Skeletal muscle cell (primary cell): ENCODE measurements around the gene ANP32A.

ENCODE experiments used
- DNase-seq: peaks from one replicate; pipeline ENCODE4 v3.0.0-alpha.2; 2010; ENCODE audit warnings: low read depth
- H3K4me3 ChIP-seq: 2 replicates; pipeline ENCODE4 v1.5.1; 2011; ENCODE audit warnings: low read depth, mild to moderate bottlenecking, control low read depth, low read length, moderate library complexity

Gene ANP32A

DNA sequence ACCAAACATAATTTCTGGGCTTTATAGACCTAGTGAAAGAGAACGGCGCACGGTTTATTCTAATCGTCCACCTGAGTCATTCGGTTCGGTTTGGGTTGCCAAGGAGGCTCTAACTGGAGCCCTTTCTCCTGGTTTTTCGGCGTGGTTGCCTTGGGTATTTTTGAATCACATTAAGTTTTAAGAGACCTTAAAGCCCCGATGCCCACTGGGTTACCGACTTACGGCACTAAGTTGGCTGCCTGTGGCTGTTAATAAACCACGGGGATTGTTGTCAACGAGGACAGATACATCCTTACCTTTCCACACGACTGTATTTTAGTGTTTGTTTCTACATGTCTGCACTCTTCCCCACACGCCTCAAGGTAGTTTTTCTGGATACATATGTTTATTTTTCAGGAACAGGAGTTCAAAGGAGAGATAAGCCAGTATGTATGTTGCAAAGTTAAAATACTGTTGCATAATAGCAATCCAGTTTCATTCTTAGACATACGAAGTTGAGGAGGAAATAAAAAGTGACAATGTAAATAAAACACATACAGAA is 1.2 kb upstream of the ANP32A start:
- no peak for DNase-seq
- peak overlapping the region; percentile 95 for H3K4me3 ChIP-seq

DNA sequence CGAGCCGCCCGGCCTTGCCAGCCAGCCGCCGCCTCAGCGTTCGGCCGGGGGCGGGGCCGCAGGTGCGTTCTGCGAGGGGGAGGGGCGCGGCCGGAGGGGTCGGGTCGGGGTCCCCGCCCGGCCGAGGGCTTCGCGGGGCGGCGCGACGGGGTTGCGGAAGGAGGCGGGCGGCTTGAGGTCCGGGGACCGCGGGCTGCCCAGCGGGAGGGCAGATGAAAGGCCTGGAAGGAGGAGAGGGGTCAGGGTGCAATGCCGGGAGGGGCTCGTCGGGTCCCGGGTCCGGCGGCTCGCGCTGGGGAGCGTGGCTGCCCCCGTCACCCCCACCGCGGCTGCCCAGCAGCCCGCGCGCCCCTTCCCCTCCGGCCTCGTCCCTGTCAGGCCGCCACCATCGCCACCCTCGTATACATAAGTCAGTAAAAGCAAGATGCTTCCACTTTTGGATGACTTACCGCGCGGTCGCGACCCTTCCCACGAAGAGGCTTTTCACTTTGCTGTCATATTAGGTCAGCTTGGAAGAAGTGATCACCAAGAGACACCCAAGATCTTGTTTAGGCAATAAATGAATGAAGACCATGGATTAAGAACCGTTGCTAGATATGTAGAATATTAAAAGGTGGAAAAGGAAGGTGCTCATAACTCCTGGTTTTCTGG is 620 bp upstream of the ANP32A start:
- DNase-seq: no peak
- H3K4me3 ChIP-seq: peak overlapping the region; percentile 95

DNA sequence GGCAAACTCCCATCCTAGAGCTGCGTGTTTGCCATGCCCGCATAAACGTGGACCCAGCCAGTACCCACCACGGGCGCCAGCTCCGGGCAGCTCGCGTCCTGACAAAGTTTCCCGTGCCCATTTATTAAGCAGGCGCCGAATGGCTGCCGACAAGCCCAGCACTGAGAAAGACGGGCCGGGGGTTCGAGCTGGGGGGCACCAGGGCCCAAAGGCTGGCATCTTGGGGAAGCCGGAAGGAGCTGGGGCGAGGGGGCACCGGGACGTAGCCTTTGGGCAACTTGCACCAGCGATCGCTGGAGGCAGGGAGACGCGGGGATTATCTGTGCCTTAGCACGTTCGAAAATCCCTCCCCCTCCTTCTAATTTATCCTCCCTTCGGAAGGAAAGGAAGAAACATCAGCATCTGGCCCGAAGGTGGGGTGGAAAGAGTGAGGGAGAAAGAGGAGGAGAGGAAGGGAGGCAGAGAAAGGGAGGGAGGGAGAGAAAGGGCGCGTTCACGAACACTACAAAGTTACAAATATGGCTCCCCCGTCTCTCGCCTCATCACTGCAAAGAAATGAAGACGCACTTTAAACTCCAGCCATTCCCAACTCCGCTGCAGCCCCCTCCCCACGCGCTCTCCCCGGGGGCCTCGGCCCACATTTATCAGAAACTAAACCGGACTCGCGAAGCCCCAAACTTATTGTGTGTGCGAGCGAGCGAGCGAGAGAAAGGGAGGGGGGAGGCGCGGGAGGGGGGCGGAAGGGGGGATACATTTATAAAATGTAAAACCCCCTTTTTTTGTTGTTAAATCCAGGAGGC is 1.0 kb downstream of the ANP32A start:
- peak overlapping the region; percentile 95 for H3K4me3 ChIP-seq
- DNase-seq: no peak

DNA sequence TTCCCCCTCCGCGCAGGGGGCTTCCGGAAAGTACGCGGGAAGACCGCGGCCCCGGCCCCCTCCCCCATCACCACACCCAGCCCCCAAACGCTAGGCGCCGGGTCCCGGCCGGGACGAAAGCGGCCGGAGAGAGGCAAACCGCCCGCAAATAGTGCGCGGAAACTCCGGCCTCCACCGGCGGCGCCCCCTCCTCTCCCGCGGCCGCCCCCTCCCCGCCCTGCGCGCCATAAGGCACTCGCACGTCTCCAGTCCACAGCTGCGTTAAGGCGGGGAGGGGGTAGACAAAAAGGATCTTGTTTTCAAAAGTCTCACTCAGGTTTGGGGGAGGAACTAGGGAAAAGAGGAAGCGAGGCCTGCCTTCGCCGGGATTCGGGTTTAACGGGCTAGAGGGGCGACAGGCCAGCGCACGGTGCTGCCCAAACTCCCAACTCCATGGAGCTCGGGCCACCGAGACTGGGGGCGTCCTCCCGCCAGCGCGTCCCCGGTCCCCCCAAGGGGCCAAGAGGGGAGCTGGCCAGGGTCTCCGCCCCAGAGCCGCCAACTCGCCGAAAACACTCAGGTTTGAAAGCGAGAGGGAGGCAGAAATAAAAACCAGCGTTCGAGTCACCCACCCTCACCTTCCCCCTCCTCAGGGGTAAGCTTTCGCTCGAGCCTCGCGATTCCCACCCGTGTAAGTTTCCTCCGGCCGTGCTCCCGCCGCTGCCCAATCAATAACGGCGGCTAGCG is 1.8 kb downstream of the ANP32A start:
- peak overlapping the region; percentile 95 for H3K4me3 ChIP-seq
- no peak for DNase-seq

DNA sequence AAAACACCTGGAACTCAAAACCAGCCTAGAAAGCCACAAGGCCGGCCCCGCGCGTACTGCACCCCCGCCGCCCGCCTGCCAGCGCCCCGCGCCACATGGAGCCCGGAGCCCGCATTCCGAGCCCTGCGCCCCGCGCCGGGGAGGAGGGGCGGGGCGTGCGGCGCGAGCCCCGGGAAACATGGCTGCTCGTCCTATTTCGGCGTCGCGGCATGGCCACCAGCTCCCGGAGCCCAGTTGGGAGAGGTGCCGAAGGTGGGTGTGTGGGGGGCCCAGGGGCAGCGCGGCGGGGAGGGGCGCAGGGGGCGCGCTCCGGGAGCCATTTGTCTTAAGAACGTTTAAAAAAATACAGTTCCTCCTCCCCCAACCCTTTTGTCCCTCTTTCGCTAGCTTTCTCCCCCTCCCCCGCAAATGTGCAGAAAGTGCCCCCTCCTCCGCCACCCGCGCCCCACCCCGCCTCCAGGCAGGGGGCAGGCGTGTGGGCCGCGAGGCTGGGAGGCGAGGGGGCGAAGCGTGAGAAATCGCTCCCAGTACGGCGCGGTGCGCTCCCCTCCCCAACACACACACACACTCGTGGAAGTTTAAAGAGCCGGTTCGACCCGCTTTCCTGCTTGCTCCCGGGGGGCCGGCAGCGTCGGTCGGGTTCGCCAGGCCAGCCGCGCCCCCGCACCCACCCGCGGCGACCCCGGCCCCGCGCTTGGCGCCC is 2.5 kb downstream of the ANP32A start:
- DNase-seq: no peak
- peak overlapping the region; percentile 95 for H3K4me3 ChIP-seq

DNA sequence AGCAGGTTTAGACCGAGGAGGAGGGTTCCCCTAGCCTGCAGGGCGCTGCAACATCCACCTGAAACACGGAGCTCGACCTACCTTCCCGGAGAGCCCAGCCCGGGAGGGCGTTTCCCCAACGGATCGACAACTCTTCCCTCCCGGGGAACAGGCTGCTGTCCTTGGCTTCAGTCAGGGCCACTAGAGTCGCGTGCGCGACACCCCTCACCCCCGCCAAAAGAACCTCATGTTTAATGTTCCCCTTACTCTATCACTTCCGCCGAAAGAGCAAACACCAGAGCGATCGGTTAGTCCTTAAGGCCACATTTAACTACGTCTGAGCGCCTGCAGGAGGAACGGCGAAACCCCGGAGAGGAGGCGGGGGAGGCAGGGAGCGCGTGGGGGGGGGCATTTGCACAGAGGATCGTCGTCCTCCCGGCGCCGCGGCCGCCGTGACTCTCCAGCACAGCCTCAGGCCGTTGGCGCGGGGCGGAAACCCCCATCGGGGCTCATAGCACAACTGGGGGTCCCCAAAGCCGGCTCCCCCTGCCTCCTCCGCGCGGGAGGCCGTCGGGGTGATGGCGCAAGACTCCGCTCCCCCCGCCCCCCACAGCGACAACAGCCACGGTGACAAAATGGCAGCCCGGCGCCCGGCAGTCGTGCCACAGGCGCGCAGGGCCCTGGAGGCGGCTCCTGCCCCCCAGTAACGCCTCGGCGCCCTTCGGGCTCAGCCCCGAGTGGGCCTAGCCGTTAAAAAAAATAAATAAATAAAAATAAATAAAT is 3.2 kb downstream of the ANP32A start:
- H3K4me3 ChIP-seq: peak overlapping the region; percentile 95
- DNase-seq: no peak

DNA sequence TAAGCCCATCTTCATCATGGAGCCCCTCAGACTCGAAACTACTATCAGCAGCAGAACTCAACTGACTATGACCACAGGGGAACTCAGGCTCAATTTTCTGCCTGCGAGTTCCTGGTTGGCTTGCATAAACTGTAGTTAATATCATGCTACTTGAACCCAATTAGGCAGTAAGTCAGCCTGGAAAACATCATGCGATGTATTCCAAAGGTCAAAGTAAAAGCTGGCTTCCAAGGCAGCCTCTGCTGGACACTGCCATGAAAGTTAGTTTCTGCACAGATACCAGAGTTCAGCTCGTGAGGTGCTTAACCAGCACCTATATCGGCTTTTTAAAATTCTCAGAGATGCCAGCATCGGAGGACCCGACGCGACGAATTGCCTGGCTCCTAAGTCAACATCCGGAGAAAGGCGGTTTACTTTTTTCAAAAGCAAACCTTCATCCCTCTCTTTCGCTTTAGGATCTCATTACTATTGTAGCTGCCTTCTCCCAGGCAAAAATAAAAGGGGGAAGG is 3.8 kb downstream of the ANP32A start:
- peak overlapping the region; percentile 95 for H3K4me3 ChIP-seq
- DNase-seq: no peak

DNA sequence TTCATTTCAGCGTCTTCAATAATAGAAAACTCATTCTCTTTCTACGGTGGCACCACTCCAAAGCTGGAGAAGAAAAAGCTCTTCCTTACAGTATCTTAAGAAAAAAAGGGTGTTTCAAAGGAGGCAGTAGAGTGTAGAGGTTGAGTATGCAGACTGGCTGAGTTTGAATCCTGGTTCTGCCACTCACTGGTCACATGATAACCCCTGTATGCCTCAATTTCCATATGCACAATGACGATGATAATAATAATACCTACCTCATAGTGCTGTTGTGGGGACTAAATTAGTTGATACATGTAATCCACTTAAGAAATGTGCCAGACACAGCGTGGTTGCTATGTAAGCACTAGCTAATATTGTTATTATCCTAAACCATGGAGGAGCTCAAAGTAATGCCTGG is 4.5 kb downstream of the ANP32A start:
- DNase-seq: no peak
- no peak overlapping the region for H3K4me3 ChIP-seq

DNA sequence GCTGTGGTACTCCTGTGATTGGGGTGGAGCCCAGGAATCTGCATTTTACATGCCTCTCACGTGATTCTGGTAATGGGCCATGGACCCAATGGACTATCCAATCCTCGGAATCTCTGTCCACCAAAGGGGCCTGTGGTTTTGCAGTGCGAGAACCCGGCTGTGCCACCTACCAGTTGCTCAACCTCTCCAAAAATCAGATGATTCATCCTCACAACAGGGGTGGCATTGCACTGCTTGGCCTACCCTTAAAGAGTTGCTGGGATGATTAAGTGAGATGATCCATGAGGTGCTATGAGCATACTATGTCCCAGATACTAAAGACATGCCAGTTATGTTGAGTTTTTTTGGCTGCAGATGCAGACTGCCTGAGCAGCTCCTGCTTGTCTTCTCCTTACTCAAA is 5.1 kb downstream of the ANP32A start:
- H3K4me3 ChIP-seq: no peak overlapping the region

DNA sequence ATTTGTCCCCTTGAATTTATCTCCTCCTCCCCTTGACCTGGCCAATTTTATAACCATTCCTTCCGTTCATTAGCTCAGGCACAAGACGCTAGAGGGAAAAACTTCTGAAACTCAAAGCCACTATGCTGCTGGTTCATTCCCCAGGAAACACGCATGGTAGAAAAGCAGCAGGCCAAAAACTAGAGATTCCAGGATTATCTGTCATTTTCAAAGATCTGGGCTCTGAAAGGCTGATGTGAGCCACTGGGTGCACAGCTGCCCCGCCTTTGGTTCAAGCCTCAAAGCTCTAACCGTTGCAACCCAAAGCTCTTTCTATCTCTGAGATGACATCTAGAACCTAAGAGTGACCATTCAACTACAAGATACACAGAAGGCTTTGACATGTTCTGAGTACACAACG is 6.1 kb downstream of the ANP32A start:
- H3K4me3 ChIP-seq: no peak overlapping the region
- DNase-seq: no peak

More for the DNA sequence above, 5.1 kb downstream of the ANP32A start:
- no peak for DNase-seq

DNA sequence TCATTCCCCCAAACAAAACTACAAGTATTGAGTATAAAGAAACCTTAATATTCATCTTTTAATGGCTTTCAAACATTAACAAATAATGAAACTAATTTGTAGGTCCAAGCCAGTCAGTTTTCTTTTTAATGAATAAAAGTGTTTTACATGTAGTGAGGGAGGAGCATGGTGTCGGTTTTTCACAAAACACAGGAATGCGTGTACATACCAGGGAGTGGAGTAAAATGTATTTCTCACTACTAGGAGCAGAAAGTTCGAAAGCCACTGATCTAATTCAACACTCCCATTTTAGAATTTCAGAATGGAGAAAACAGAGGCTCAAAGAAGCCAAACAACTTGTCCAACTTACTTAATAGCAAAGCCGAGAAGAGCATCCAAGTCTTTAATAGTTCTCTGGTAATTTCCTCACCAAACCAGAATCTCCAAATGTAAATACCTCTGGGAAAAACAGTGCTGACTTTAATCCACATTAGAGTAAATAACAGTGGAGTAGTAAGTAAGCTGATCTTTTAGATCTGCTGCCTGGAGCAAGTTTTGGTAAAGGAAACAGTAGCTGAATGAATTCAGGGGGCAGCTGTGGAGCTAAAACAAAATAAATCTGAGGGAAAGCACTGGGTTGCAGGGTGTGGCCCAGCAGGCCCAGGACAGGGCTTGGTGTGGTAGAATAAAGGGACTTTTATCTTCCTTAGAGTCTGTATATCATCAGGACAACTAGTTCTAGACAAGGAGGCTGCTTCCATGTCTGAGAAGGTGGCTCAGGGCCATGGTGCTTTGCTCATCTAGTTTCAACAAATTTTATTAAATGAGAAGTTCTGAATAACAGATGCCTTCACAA is 7.9 kb downstream of the ANP32A start:
- DNase-seq: no peak
- no peak overlapping the region for H3K4me3 ChIP-seq

DNA sequence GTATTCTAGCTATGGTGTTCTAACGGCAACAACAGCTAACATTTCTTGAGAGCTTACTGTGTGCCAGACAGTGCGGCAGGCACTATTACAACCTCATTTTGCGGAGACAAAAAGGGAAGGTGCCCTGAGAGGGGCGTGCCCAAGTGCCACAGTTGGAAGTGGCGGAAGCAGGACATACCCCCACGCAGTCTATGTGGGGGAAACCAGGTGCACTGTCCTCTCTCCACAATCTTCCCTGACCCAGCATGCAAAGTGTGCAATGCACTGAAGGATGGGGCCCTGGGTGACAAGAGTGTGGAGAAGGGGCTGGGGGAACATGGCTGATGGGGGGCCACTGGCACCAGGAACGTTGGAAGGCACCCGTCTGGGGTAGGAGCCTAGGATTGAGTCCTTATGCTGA is 8.6 kb downstream of the ANP32A start:
- no peak overlapping the region for H3K4me3 ChIP-seq
- no peak for DNase-seq

DNA sequence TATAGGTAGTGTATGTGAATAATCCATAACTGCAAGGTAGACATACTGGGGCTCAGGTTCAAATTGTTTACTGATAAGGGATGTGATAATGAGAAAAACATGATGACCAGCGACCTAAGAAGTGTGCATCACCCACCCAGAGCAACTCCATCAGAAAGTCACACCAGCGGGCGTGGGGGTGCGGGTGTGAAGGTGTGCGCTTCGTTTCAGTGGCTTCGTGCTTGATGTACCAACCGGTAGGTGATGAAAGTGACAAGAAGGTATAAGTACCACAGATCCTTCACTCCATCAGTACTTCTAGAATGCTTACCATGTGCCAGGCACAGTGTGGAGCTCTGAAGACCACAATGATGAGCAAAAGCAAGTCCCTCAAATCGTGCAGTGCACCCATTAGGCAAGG is 11.2 kb downstream of the ANP32A start:
- no peak overlapping the region for H3K4me3 ChIP-seq
- DNase-seq: no peak

DNA sequence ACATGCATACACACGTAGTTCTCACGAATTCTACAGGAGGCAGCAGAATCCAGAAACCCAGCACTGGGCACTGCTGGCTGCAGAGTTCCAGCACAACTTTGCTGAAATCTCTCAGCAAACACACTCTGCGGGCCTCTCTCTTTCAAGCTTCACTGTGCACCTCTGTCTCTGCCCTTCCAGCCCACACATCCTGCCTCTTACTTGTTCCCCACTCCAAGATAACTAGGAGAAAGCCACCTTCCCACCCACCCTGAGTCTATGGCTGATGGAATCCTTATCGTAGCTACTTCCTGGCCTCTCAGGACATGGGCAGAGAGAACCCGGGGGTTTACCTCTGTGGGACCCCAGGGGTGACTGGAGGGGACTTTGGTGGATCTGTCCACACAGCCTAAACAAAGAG is 11.9 kb downstream of the ANP32A start:
- H3K4me3 ChIP-seq: no peak overlapping the region
- no peak for DNase-seq

DNA sequence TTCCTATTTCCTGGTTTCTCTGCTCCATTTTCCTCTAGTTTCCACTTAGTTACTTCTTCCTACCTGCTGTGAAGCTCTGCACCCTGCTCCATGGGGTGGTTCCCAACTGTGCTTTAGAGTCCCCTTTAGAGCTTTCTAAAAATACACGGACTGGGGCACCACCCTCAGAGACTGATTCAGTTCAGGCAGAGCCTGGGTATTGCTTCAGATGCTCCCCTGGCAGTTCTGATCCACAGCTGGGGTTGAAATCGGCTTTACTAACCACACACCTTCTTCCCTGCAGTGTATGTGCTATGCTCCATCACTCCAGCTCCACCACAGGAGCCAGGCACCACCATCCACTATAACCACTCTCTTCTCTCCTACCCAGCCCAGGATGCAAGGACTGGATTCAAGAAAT is 12.6 kb downstream of the ANP32A start:
- no peak for DNase-seq
- no peak overlapping the region for H3K4me3 ChIP-seq

DNA sequence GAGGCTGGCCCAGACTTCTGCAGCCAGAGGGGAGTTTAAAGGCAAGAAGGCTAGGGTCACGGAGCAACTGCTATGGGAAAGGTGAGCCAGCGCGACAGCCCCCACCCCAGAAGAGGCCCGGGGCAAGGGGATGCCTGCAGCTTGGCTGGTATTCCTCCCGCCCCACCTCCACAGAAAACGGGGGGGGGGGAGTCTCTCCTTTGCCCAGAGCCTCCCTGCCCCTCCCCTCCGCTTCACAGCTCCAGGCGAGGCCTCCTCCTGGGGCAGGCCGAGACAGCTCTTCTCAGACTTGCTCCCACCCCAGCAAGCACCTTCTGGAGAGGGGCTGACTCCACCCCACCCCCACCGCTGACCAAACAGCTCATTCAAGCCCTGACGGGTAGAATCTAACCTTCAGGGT is 13.4 kb downstream of the ANP32A start:
- H3K4me3 ChIP-seq: no peak overlapping the region
- DNase-seq: no peak

DNA sequence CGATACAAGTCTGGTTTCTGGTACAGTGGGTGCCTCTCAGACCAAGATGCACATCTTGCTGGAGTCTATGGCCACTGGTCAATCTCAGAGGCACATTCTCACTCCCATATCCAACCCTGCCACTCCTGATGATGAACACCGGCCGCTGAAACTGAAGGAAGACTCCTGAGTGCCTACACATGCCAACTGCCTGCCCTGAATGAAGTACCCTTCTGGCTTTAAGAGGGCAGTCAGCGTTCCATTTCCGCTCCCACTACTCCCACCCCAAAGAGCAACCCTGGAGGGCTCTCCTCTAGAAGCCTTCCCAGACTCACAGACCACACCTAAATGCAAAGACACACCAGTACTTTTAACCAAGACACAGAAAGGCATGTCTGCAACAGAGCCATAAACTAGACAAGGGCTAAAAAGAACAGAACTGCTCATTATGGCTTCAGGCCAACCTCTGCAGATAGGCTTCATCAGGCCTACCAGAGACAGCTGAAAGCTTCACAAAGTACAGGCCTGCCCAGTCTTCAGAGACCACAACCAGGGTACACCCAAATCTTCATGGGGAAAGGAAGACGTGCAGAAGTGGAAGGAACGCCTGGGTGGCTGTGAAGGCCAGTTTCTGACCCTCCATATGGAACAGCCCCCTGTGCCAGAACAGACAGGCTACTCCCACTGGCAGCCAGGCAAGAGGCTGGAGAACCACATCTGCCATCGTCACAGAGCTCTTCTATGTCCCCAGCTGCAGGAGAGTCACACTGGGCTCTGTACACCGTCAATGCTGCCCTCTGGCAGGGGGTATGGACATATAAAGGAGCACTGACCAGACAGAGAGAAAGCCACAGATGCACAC is 14.3 kb downstream of the ANP32A start:
- DNase-seq: no peak
- H3K4me3 ChIP-seq: no peak overlapping the region
